Stimulated activated CD4-positive, alpha-beta T cell treated with anti-CD3 and anti-CD28 coated beads, Interleukin-4, amount 100 ng/mL, for 4 hours (primary cell): ENCODE results near the gene KANSL1L.
"Not testable (repeated sequence)": the region's sequence is repeated elsewhere in the genome, so short reads cannot be mapped to it uniquely, and the experiment has no call there.

Experiments
- DNase-seq, 2 experiments: peaks; one replicate each; pipeline ENCODE4 v3.0.0-alpha.2; 2020

The KANSL1L gene

DNA sequence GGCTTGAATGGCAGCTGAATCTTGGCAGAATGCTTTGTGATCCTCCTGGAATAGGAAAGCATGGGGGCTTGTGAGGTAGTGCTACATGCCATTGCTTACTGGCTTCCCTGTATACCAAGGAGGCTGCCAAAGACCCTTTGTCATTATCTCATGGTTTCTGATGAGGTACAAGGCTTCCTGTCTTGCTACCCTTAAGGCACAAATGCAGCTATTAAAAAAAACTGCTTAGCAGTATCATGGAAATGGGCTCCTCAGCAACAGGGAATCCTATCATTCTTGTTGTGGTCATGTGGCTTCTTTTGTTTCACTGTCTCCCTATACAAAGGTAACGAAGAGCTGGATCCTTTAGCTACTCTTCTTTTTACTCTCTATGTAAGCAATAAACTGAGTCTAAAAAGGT lies 6.6 kb upstream of the KANSL1L start:
- no peak for DNase-seq

DNA sequence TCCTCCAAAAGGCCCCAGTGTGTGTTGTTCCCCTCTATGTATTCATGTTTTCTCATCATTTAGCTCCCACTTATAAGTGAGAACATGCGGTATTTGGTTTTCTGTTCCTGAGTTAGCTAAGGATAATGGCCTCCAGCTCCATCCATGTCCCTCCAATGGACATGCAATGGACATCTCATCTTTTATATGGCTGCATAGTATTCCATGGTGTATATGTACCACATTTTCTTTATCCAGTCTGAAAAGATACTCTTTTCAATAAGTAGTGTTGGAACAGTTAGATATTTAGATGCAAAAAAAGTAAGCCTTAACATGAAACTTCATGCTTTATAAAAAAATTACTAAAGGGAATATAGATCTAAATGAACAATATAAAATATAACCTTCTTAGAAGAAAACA lies 5.9 kb upstream of the KANSL1L start:
- not testable (repeated sequence) for DNase-seq

DNA sequence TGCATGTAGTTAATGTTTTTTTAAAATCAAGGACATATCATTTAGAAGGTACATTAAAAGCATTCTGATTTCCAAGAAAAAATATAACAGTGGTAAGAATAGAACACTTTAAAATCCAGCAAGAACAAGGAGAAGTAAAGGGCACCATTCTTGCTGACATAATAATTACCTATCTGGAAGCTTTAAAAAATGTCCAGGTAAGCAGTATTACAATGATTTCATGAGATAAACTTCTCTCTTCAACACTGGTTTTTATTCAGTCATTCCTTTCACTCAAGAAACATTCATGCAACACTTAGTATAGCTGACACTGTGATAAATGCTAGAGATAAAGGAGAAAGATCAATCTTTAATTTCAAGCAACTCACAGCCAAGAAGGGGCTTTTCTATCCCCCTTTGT lies 2.9 kb upstream of the KANSL1L start:
- DNase-seq = no peak

DNA sequence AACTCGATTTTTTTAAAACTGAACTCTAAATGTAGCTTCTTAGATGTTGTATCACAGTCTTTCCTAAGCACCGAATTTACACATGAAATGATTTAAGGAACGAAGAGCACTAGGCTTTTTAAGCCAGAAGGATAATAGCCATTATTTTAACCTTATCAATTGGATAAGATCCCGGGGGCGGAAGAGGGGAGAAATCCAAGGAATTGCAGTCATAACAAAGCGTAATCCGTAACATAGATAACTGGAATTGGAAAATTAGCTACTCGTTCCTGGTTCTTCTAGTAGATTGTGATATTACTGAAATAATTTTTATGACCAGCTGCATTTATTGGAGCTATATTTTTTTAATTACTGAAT lies 988 bp upstream of the KANSL1L start:
- DNase-seq = no peak

DNA sequence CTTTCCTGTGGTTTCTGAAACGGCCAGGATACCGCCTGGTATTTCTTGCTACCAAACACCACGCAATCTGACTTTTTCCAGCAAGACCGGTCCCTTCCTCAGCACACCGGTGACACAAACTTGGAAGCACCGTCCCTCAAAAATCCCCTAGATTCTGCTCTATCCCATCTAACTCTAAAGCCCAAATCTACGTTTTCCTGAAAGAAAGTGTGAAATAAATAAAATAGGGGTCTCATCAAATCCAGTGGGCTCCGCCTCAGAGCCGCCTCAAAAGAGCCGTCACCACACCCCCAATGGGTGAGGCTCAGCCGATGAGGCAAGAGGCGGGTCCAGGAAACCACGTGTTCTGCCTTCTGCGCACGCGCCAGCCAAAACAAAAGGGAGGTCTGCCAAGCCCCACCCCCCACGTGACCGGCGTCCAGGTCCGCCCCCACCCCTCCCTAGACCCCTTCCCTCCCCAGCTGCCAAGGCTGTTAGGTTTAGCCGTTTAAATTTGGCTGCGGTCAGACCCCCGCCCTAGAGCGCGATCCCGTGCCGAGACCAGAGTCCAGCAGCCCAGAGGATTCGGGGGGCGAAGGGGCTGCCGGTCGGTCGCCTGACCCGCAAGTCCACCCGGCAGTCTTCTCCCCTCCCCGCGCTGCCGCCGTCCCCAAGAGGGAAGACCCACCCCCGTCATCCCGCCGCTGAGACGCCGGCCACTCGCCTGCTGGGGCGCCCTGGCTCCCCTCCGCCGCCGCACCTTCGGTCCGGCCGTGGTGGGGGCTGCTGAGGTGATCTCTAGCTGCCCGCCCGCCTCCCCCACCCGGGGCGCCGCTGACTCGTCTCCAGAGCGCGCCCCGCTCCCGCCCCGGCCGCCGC lies 534 bp downstream of the KANSL1L start:
- DNase-seq = peak; percentile 95 to 98

DNA sequence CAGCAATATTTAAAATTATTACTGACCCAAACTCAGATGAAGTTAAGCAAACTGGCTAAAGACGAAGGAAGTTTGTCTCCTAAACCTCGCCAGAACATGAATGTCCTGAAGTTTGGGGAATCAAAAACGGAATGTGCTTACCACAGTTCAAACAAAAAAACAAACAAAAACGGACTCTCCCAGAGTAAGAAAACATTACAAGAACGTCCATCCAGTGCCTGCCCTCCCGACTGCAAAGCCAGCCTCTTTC lies 1.1 kb downstream of the KANSL1L start:
- DNase-seq = no peak

DNA sequence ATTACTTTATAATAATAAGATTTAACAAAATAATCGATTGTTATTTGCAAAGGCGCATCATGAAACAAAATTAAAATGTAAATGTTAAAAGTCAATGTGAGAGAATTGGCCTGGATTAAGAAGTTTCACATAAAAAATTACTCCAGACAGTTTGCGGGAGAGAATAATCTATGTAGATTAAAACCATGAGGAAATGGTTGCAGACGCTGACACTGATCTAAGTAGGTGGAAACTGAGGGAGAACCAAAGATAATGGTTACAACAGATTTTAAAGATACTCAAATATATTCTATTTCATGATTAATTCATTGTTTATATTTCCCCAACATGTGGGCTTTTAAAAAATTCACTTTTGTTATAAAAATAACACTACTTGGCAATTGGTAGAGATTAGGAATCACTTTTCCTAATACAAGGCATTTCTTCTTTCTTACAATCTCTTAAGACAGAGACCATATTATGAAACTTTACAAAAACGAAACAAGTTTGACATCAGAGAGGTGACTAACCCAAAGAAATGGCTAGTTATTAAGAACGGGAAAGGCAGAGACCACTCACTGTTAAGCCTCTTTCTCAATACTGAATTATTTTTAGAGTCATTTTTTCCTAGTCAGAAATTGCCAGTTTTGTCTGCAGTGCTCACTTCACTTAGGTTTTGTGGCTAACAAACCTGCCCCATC lies 1.6 kb downstream of the KANSL1L start:
- DNase-seq = no peak

DNA sequence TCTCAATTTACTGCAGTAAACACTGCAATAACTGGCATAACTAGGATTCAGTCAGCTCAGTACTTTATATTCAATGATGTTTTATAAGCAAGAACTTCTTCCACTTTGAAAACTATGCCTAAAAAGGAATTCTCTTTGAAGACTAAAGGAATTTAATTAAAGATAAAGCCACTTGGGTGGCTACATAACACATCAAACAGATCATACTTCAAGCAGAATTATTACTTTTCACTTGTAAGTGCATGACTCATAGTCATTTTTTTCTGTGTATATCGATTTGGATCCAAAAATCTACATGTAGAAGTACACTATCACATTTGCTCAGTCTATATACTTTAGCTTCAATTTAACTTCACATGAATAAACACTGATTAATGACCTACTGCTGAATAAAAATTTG lies 4.0 kb downstream of the KANSL1L start:
- DNase-seq = no peak

DNA sequence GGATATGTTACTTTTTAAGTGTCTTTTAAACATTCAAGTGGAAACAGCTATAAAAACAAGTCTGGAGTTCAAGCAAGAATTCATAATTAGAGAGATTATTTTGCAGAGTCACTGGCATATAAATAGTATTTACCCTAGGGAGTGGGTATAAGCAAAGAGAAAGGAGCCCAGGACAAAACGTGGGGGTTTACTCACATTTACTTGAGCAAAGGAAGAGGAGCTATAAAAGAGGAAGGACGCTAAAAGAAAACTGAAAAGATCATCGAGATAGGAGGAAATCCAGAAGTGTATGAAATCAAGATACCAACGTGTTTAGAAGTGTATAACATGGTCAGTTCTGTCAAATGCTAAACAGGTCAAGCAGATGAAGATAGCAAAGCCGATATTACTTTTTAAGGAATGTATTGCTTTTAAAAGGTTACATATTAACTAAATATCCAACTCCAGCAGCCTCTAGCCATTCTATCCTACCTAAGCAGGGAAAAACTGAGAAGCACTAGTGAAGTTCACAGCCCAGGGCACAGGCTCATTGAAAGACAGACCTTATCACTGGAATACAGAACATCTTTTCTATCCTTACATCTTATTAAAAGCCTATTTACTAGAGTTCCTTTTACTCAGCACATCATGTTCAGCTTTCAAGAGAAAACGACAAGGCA lies 8.6 kb downstream of the KANSL1L start:
- no peak for DNase-seq

DNA sequence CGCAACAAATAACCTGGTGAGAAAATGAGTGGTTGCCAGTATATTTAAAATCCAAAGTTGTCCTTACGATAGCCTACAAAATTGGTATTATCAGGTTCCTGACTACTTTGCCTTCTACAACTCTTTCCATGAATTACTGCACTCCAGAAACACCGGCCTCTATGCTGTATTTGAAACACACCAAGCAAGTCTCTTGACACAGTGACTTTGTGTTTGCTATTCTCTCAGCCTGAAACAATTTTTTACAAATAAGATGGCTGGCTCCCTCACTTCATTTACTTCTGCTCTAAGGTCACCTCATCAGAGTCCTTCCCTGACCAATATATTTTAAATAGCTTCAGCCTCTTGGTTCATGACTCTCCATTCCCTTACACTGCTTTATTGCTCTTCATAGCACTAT lies 12.2 kb downstream of the KANSL1L start:
- no peak for DNase-seq

DNA sequence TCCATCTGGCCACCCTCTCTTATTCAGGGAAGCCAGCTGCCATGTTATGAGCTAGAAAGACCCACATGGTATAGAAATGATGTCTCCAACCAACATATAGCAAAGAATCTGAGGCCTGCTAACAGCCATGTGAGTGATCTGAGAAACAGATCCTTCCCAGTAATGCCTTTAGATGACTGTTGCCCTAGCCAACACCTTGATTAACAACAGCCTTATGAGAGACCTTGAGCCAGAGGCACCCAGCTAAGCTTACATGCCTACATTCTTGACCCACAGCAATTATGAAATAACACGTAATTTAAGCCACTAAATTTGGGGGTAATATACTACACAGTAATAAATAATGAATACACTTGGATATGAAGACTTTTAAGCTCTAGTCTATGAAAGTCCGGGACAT lies 13.0 kb downstream of the KANSL1L start:
- DNase-seq = no peak

DNA sequence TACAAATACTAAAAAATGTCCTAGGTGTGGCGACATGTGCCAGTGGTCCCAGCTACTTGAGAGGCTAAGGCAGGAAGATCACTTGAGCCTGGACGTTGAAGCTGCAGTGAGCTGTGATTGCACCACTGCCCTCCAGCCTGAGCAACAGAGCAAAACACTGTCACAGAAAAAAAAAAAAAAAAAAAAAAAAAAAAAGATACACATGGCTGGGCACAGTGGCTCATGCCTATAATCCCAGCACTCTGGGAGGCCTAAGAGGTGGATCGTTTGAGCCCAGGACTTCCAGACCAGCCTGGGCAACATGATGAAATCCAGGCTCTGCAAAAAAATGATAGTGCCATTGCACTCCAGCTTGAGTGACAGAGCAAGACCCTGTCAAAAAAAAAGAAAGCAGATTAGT lies 13.7 kb downstream of the KANSL1L start:
- no peak for DNase-seq

DNA sequence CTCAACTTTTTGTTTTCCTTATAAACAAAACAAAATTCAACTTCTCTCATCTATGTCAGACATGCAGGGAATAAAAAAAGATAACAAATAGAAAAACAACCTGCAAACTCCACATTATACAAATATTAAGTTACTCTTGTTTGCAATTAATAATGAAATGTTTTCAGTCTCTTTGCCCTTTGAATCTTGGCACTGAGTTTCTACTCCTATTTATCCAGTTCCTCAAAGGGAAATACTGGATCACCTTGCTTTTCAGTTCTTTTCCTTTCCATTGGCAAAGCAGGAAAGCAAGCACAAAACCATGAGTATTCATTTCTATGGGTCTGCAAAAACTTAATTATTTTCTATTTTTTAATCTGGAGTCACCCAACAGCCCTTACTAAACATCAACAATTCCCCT lies 23.6 kb downstream of the KANSL1L start:
- DNase-seq = no peak

DNA sequence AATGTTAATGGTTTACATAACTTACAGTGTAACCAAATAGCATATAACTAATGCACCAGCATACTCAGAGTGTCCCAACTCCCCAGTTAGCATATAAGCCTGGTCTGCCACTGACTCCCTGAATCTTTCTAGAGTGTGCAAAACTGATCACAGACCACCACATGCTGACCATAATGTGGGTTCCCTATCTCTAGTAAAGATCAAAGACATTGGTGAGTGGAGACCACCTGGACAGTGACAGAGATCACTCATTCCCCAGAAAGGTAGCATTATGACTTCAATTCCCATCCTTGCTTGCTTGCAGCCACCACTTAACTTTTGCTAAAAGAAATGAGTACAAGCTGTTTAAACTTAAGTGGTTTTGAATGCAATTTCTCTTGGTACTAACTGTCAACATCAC lies 39.0 kb downstream of the KANSL1L start:
- DNase-seq = no peak

DNA sequence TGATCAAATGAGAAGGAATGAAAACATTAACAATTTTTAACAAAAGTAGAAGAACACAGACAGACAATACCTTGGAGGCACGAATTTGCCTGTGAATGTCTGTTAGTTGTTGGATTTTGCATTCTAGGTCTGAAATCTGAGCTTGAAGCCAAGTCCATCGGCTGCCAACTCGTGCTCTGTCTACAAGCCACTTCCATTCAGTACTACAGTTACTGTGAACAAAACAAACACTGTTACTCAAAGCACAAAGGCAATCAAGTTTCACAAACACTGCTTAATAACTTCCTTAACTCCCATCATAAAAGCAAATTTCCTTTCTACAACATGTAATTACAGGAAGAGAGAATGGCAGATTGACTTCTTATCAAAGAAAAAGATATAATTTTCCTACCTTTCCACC lies 42.2 kb downstream of the KANSL1L start:
- no peak for DNase-seq

DNA sequence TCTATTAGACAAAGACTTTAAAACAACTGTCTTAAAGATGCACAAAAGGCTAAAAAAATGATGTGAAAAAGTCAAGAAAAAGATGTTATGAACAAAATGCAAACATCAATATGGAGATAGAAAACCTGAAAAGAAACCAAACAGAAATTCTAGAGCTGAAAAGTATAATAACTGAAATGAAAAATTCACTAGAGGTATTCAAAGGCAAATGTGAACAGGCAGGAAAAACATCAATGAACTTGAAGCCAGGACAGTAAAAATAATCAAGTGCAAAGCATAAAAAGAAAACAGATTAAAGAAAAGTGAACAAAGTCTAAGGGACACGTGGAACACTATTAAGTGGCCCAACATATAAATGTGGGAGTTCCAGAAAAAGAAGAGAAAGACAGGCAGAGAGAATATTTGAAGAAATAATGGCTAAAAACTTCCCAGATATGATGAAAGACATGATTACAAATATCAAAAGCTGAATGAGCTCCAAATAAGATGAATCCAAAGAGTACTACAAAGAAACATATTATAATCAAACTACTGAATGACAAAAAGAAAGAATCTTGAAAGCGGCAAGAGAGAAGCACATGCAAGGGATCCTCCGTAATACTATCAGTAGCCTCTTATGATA lies 57.5 kb downstream of the KANSL1L start:
- DNase-seq = no peak

DNA sequence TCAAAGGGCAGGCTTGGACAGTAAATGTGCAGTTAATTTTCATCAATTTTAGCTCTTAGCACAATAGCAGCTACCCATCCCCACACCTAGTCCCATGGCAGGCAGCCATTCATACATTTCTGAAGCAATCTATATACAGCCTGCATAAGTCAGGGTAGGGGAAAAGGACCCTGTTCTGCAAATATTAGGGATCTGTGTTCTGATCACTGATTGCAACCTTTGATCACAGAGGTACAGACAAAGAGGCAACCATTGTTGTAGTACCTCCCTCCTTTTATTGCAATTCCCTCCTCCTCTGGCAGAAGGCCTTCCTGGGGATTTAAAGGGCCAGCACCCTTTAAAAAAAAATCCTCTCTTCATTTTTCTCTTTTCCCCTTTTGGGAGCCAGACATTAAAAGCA lies 58.3 kb downstream of the KANSL1L start:
- no peak for DNase-seq

DNA sequence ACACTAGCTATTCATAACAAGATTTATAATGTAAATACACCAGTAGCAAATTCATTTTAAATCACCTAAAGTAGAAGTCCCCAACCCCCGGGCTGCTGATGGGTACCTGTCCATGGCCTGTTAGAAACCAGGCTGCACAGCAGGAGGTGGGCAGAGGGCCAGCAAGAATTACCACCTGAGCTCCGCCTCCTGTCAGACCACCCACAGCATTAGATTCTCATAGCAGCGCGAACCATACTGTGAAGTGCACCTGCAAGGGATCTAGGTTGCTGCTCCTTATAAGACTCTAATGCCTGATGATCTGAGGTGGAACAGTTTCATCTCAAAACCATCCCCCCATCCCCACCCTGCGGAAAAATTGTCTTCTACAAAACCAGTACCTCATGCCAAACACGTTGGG lies 71.3 kb downstream of the KANSL1L start:
- no peak for DNase-seq

DNA sequence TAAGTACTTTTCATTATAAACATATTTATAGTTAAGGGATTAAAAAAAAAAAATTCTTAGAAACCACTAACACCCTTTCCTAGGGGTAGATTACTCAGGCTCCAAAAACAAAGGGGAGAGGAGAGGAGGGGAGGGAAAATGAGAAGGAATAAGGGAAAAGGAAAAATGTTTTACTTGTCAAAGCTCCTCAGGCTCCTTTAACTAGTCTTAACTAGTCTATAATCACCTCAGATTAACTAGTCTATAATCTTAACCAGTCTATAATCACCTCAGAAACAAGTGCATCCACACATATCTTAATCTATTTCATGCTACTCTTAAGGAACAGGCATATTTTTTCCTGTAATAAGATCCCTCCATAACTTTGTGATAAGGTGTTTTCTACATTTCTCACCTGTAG lies 76.4 kb downstream of the KANSL1L start:
- no peak for DNase-seq

DNA sequence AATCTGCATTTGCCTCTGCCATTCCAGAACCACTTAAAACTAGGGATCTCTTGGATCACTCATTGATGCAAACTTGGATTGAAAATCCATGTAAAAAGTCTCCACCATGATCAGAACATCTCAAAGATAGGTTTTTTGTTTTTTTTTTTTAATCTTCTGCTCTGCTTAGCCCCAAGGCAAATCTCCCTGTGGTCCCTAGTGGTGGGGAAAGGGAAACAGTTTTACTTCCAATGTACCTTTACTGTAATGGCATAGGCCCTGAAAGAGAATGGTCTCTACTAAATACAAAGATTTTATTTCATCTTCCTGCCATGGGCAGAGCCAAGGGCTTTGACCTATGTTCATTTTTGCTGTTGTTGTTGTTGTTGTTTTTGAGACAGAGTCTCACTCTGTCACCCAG lies 78.4 kb downstream of the KANSL1L start:
- DNase-seq = no peak

DNA sequence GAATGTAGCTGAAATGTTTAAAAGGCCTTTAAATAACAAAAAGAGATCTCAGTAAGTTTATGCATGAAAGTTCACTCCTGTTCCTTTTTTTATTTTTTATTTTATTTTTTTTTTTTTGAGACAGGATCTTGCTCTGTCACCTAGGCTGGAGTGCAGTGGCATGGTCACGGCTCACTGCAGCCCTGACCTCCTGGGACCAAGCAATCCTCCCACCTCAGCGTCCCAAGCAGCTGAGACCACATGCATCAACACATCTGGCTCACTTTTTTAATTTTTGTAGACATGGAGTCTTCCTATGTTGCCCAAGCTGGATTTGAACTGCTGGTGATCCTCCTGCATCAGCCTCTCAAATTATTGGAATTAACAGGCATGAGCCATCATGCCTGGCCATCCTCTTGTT lies 84.3 kb downstream of the KANSL1L start:
- no peak for DNase-seq

DNA sequence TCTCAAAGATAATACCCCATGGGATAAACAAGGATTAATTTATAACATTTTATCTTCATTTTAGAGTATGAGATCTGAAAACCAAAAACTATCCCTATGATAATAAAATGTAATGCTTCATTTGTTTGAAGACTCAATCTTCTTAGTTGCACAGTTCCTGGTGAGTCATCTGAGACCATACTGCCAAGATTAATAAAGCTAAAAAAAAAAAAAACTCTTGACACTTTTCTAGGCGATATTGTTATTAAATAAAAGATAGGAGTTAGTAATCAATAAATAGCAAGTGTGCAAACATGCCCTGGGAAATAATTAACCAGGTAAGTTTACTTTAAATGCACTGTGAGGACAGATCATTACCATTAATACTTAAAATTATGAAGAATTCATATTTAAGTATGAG lies 84.9 kb downstream of the KANSL1L start:
- DNase-seq = no peak

DNA sequence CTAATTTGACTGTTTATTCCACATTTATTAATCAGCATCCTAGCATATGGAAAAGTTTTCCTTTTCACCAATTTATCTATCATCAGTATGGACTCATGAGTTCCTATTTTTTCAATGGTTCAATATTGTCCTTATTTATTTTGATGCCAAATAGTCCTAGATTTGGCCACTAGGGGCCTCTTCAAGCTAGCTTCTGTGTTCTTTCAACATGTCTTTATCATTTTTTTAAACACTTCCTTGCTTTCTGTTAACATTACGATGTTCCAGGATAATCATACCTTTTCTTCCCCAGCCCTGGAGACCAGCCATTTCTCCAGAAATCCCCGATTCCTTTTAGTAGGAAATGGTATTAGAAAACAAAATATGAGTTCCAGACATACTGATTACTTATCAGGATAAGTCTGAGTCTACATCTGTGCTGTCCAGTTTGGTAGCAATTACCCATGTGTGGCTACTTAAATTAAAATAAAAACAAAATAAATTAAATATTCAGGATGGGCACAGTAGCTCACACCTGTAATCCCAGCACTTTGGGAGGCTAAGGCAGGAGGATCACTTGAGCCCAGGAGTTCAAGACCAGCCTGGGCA lies 98.2 kb downstream of the KANSL1L start:
- no peak for DNase-seq

DNA sequence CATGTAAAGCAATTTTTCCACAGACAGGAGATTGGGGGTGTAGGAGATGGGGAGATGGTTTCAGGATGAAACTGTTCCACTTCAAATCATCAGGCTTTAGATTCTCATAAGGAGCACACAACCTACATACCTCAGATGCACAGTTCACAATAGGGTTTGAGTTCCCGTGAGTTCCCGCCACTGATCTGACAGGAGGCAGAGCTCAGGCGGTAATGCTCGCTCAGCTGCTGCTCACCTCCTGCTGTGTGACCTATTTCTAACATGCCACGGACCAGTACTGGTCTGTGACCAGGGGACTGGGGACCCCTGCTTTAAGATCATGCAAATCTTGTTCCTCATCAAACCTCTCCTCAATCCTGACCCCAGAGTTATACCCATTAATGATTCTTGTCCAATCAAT lies 98.7 kb downstream of the KANSL1L start:
- DNase-seq = no peak
